Activated CD8-positive, alpha-beta memory T cell treated with anti-CD3 and anti-CD28 coated beads, Interleukin-2, amount 50 U/mL, for 24 hours (primary cell): ENCODE data around the gene FAM184A.

Experiments used
- DNase-seq: peaks from one replicate; pipeline ENCODE4 v3.0.0-alpha.2; 2020; ENCODE audit errors: extremely low read depth

Gene FAM184A

DNA sequence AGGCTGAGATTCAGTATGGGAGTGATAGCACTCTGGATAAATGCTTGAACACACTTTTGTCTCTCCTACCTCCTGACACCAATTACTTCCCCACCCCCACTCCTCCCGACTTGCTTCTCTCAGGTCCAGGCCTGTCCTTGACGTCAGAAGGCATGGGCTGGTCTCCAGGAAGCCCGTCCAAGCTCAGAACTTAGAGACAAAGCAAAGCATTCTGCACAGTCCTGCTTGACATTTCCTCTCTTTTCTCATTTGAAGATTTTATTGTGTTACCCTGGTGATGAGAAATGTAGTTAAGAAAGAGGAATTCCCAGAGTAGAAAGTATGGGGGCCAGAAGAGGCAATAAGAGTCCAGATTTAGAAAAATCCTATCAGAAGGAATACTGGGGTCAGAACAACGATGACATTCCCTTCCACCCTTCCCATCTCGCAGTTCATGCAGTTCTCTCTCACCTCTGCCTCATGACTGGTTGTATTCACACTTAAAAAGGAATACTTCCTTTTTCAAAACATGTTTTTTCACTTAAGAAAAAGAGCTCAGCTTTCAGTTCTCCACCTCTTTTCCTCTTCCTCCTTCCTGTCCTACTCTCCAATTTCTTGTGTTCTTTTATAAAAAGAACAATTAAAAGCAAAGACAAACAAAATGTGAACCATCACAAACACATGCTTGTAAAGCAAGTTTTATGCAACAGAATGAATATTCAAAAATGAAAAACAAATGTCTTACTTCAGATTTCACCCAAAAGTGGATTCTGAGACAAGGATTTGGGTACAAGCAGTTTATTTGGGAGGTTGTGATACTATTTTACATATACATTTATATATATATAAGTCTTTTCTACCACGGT lies 18.5 kb upstream of the FAM184A start:
- DNase-seq = no peak

- DNase-seq = no peak
Observed at GRCh38 chr6:119090256-119090655, 11.8 kb upstream of the FAM184A start.

GRCh38 chr6:119084784-119085183 lies 6.3 kb upstream of the FAM184A start:
- DNase-seq = no peak

- DNase-seq = no peak
Observed at GRCh38 chr6:119083007-119083406, 4.5 kb upstream of the FAM184A start.

GRCh38 chr6:119079283-119079809 lies 882 bp upstream of the FAM184A start:
- DNase-seq = no peak

- no peak for DNase-seq
Observed at GRCh38 chr6:119077643-119078375, 655 bp downstream of the FAM184A start.

GRCh38 chr6:119077391-119077642 lies 1.1 kb downstream of the FAM184A start:
- no peak for DNase-seq

DNA sequence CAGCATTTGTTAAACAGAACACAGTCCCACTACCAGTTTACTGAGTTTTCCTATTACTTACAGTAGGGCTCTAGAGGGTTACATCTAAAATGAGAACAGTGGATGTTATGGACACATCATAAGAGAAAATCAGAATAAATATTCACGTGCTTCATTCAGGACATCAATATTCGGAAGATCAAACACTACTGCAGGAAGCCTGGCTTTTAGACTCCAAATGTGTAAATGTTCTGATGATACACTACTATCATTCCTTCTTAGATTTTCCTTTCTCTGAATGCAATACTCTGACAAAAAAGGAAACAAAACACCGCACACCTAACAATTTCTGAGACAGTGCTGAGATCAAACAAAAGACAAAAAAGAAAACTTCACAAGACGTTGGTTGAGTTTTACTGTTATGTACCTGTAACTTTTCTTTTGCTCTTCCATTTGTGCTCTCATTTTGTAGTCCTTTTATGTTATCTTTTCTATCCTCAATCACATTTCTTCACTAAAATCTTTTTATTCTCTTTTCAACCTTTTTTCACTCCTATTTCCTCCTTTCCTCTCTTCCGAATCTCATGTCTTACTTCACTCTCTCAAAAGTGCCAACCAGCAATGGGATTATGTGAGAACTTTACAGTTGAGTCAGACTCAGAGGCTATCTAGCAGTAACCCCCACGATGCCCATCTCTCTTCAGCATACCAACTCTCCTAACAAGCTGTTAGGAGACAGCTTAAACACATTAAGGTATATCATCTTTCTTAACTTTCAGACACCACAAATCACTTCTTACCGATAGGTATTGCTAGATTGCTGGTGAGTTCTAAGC lies 1.7 kb downstream of the FAM184A start:
- DNase-seq = no peak

- DNase-seq = no peak
Observed at GRCh38 chr6:119076173-119076572, 2.3 kb downstream of the FAM184A start.

DNA sequence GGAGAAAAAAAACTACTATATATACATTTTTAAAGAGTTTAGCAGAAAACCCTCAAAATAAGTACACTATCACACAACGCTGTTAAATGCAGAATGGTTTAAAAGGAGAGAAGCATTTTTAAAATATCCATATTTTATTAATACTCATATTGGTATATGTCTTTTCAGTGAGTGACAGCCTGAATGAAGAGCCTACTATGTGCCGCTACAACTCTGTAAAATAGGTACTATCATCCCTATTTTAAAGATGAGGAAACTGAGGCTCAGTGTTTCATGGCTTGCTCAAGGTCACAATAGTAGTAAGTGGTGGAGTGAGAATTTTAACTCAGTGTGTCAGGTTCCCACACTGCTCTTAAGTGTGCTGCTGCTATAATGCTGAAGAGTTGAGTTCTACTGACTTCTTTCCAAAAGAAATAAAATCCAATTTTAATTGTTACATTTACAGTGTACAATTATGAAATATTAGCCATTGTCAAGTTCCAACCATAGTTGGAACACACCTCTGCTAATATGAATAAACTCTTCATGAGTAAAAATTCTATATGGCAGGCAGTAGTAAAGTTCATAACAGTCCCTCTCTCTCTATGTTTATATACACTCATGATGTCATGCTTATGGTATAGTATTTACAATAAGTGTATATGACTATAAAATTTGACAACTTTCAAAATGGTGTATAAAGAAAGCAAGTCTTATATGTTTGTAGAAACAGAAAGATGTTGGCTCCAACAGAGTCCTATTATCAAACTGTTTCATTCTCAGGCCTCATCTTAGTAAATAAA lies 3.1 kb downstream of the FAM184A start:
- no peak for DNase-seq

DNA sequence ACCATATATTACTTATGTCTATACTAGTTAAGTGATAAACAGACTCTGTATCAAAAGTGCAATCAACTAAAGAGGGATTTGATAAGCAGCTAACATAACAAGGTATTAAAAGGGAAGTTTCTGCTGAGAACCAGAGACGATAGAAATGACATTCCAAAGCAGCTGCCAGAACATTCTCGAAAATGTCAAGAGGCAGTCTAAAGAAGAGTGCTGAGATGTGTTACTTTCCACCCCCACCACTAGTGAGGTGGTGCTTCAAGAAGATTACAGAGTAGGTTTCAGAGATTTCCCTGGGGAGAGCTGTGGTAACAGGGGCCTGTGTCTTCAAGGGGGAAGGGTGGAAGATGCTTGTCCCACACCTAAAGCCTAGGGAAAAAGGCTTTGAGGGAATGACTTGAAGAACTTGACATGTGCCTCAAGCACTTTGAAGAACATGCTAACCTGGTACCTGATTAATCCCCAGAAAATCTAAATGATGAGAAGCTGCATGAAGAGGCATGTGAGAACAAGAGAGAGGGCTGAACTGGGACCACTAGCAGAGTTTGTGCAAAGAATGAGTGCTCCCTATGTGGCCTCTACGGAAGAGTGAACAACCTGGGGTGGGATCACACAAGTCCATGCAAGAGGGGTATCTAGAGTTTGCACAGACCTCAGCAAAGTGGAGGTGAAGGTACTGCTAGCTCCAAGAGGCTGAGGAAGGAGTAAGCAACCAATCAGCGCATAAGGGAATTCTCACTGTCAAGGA lies 5.0 kb downstream of the FAM184A start:
- DNase-seq = no peak

- DNase-seq = no peak
Observed at GRCh38 chr6:119071576-119071975, 6.9 kb downstream of the FAM184A start.

DNA sequence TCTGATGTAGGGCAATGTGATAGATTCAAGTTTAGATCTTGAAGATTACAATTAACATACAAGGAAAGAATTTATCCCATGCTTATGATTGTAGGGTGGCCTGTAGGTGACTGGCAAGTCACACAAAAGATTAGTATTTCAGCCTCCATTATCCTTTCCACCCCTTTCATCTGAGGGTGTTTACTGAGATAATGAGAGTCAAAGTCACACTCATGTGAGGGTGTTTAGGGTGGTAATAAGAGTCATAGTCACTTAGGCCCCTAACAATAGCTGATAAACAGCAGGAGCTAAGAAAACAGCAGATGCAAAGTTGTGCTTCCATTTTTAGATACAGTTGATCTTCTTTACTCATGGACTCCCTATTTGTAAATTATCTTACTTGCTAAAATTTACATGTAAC lies 11.4 kb downstream of the FAM184A start:
- DNase-seq = no peak

- DNase-seq = no peak
Observed at GRCh38 chr6:119066517-119066916, 11.9 kb downstream of the FAM184A start.

- no peak for DNase-seq
Observed at GRCh38 chr6:119065955-119066354, 12.5 kb downstream of the FAM184A start.

DNA sequence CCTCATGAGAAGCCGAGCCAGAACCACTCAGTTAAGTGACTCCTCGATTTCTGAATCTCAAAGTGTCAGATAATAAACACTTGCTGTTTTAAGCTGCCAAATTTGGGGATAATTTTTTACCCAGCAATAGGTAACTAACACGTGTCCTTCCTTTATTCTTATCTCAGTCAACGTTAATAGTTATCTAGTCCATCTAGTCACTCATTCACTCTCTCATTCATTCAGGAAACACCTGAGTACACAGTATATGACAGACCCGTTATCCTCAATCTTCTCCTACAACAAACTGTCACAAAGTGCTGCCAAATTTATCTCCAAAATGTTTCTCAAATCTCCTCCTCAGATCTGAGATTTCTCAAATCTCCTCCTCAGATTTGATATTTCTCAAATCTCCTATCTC lies 13.1 kb downstream of the FAM184A start:
- no peak for DNase-seq

DNA sequence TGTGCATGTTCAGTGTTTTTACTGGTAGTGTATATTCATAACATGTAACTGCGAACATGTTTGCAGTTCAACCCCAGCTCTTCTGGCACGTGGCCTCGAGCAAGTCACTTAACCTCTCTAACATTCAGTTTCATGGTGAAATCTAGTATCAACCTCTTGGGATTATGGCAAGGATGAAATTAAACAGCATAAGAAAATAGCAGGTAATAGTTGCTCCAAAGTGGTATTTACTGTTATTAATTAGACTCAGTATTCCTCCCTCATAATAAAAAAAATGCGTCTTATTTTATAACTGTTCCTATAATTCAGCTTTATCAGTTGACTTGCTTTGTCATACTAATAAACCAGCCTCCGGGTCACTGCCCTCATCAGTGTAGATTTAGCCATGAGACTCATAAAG lies 15.0 kb downstream of the FAM184A start:
- no peak for DNase-seq

- no peak for DNase-seq
Observed at GRCh38 chr6:119061215-119061614, 17.2 kb downstream of the FAM184A start.

DNA sequence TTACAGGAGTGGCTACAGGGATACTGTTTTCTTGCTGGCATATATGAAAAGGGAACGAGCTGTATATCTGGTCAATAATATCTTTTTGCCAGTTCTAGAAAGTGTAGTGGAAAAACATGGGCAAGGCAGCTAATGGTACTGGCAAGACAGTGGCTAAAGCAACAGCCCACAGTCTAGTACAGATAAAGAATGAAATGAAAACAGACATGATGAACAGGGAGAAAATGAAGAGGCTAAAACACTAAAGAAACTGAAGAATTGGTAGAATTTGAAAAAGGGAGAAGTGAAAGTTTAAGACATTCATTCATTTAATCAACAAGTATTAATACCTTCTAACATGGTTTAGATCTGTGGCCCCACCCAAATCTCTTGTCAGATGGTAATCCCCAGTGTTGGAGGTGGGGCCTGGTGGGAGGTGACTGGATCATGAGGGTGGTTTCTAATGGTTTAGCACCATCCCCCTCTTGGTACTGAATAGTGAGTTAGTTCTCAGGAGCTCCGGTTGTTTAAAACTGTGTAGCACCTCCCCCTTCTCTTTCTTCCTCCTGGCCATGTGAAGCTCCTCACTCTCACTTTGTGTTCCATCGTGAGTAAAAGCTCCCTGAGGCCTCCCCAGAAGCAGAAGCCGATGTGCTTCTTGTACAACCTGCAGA lies 18.1 kb downstream of the FAM184A start:
- no peak for DNase-seq

DNA sequence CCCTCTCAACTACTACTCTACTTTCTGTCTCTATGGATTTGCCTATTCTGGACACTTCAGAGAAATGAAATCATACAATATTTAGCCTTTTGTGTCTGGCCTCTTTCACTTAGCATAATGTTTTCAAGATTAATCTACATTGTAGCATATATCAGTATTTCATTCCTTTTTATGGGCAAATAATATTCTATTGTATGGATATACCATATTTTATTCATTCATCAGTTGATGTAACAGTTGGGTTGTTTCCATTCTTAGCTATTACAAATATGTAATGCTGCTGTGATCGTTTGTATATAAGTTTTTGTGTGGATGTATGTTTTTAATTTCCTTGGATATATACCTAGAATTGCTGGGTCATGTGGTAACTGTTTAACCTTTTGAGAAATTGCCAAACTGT lies 23.4 kb downstream of the FAM184A start:
- DNase-seq = no peak
